ENCODE data around the gene NFKB2. TPM values are rescaled to one million over a fixed set of nuclear protein-coding genes. Genes with fewer than 3 reads are reported as not detected.

Gene NFKB2
- total RNA-seq, 2 donors from 2014 or later = 7.3 to 15.6 TPM

- Histone ChIP-seq H3K27me3 (no peaks in the 10 kb centered on the region), H3K9me3 (no peaks in the 10 kb centered on the region), H3K4me1 (peaks cover 0 to 10% of the 10 kb centered on the region in 2 donors), H3K36me3 (no peaks in the 10 kb centered on the region), H3K4me3 (no peak overlapping the region), H3K27ac (no peak overlapping the region)
- TF ChIP-seq CTCF (IDR thresholded peaks at IDR 0.05) = no peak
- DNase-seq (ENCODE audit: low spot score) = no peak
These were observed 42.9 kb downstream of the NFKB2 start for GRCh38 chr10:102438374-102438773.

GRCh38 chr10:102444851-102445250, 49.3 kb downstream of the NFKB2 start:
- Histone ChIP-seq H3K4me3 (no peak overlapping the region), H3K27ac (no peak overlapping the region), H3K27me3 (no peaks in the 10 kb centered on the region), H3K4me1 (peaks cover 0 to 7% of the 10 kb centered on the region in 2 donors), H3K9me3 (no peaks in the 10 kb centered on the region), H3K36me3 (no peaks in the 10 kb centered on the region)
- TF ChIP-seq CTCF (IDR thresholded peaks at IDR 0.05) = no peak
- DNase-seq (ENCODE audit: low spot score) = no peak

DNA sequence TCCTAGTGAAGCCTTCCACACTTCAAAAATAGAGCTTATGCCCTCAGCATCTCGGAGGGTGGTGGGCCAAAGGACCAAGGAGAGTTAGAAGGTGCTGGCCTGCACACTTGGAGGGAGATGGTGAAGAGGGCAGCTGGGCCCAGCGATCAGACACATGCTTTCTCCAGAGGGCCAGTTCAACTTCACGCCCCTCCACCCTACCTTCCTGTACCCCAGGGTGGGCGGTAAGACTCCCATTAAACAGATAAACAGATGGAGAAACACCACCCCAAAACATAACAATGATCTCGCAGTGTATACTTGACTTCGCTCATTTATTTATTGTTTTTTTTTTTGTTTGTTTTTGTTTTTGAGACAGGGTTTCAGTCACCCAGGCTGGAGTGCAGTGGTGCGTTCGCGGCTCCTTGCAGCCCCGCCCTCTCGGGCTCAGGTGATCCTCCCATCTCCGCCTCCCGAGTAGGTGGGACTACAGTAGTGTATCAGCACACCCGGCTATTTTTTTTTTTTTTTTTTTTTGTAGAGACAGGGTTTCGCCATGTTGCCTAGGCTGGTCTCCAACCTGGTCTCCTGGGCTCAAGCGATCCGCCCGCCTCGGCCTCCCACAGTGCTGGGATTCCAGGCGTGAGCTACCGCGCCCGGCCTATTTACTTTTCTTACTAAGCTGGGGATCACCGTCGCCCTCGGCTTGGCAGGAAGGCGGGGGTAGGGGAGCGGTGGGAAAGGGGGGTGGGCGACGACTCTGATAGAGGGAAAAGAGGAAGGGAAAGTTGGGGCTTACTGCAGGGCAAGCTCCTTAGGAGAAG, 54.0 kb downstream of the NFKB2 start:
- Histone ChIP-seq H3K4me3 (peak overlapping the region; percentile 58 to 69), H3K27me3 (no peaks in the 10 kb centered on the region), H3K27ac (peak overlapping the region; percentile 76 to 82), H3K4me1 (peaks cover 0 to 21% of the 10 kb centered on the region in 2 donors), H3K36me3 (no peaks in the 10 kb centered on the region), H3K9me3 (no peaks in the 10 kb centered on the region)
- DNase-seq (ENCODE audit: low spot score) = no peak
- TF ChIP-seq CTCF (IDR thresholded peaks at IDR 0.05) = no peak

GRCh38 chr10:102450124-102450373, 54.5 kb downstream of the NFKB2 start:
- Histone ChIP-seq H3K9me3 (no peaks in the 10 kb centered on the region), H3K27me3 (no peaks in the 10 kb centered on the region), H3K36me3 (no peaks in the 10 kb centered on the region), H3K4me1 (peaks cover 0 to 21% of the 10 kb centered on the region in 2 donors), H3K4me3 (peak overlapping the region; percentile 58 to 69), H3K27ac (peak overlapping the region; percentile 76 to 82)
- no peak for DNase-seq (ENCODE audit: low spot score)
- TF ChIP-seq CTCF (IDR thresholded peaks at IDR 0.05) = no peak

- Histone ChIP-seq H3K4me1 (peaks cover 0 to 21% of the 10 kb centered on the region in 2 donors), H3K27me3 (no peaks in the 10 kb centered on the region), H3K4me3 (peak overlapping the region; percentile 58 to 69), H3K27ac (peak overlapping the region; percentile 76 to 82), H3K9me3 (no peaks in the 10 kb centered on the region), H3K36me3 (no peaks in the 10 kb centered on the region)
- peak; percentile 73 for DNase-seq (ENCODE audit: low spot score)
- TF ChIP-seq CTCF (IDR thresholded peaks at IDR 0.05) = no peak
These were observed 55.0 kb downstream of the NFKB2 start for GRCh38 chr10:102450374-102451104.
